DMS79 (cell line): ENCODE data around the gene WDR75.

Experiments used
- DNase-seq: peaks from one replicate; lab custom pipeline; 2025; lab: John Stamatoyannopoulos, UW

Gene WDR75

GRCh38 chr2:189500456-189501160 lies 59.3 kb downstream of the WDR75 start:
- no peak for DNase-seq

GRCh38 chr2:189501487-189501886 lies 60.2 kb downstream of the WDR75 start:
- DNase-seq = no peak

GRCh38 chr2:189502714-189503113 lies 61.4 kb downstream of the WDR75 start:
- no peak for DNase-seq

- DNase-seq = no peak
These were observed 63.0 kb downstream of the WDR75 start for GRCh38 chr2:189504238-189504637.

DNA sequence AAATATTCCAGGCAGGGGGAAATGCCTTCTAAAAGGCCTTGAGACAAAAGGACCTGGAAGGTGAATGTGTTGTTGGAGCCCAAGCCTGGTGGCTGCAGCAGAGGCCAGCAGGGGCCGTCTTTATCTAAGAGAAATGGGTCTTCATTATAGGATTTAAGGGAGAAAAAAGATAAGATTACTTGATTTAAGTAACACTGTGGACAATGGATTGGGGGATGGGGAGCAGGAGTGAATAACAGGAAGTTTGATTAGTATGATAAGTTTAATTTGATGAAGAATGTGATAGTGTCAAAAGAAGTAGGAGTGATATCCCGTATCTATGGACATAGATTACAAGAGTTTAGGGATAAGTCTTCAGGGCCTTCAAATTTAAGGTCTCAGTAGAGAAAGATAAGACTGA lies 64.2 kb downstream of the WDR75 start:
- no peak for DNase-seq

GRCh38 chr2:189506514-189506976 lies 65.3 kb downstream of the WDR75 start:
- no peak for DNase-seq

DNA sequence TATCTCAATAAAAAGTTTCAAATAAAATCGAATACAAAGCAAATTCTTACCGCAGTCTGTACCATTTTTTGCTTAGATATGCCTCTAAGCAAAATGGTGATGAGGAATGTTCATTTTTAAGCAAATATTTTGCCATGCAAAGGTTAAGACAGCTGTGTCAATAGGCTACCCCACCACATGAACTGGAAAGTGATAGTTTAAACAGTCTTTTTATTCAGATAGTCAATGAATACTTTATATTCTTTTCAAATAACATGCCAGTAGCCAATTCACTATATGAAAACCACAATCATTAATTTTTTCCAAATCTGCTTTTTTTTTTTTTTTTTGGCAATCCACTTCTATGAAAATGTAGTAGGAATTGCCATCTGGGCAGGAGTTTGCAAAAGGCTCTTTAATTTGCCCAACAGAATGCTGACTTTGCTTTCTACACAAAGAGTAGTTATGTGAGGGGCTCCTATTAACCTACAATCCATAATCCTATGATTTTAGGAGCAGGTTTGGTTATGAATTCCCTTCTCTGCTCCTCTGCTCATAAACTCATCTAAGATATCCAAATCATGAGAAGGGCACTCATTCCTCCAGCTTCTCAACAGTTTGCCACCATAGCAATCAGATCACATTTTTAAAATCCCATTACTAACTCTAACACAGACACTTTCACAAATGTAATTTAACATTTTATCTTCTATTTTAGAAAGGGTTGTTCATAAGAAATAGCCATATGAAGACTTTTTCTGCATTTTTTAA lies 70.1 kb downstream of the WDR75 start:
- DNase-seq = no peak

DNA sequence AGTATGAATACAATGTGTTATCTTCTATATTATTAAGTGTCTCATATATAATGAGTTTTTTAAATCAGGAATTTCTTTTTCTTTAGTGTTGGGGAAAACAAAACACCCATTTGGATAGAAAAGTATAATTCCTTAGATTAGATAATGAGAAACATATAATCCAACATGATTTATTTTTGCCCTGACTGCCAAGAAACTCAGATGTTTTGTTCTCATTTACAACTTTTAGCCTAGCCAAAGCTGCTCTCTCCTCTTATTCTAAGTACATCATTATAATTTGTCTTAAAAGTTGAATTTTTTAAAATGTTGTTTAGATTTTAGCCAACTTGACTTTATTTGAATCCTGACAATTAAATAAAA lies 70.7 kb downstream of the WDR75 start:
- DNase-seq = no peak

GRCh38 chr2:189512879-189513278 lies 71.6 kb downstream of the WDR75 start:
- no peak for DNase-seq

- no peak for DNase-seq
These were observed 72.8 kb downstream of the WDR75 start for GRCh38 chr2:189514104-189514503.

DNA sequence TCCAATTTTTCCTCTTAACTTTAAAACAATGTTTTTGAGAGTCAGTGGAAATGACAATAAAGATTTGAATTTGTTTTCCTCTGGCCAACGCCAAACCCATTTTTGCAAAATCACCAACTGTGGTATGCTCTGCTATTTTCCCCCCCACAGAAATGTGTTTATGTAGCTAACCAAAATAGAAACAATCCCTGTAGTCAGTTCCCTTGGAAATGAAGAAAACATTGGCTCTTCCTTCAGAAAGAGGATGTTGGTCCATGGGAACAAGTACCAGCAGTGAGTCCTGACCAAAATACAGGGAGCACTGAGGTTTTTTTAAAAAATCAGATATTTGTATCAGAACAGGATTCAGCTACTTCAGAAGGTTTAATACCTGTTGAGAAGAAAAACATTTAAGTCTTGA lies 74.0 kb downstream of the WDR75 start:
- no peak for DNase-seq

GRCh38 chr2:189516546-189516945 lies 75.3 kb downstream of the WDR75 start:
- no peak for DNase-seq

DNA sequence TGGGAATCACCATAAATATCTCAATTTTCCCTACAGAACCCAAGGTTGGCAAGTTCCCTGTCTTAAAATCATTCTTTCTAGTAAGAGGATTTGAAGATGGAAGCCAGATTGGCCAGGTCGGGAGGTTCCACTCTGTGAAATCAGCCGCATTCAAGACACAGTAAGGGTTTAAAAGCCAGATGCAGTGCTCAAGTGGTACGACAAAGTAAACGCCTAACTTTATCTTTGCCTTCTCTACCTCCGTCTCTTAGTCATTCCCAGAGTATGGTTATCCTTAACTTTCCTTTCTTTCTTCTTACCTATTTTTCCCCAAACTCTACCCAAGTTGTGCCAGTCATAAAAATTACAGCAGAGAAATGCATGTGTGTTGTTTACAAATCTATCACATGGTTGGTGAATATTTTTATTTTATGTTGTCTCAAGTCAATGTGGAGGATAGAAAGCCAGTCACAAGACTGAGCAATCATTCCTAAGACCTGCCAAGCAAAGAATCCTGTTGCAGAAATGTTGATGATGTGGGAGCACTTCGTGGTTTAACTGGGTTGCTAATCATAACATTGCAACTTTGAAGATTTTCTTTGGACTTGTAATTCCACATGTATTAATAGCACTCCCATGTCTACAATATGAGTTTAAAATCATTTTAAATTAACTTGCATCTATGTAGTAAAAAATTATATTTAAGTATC lies 76.7 kb downstream of the WDR75 start:
- DNase-seq = no peak

GRCh38 chr2:189519631-189520387 lies 78.5 kb downstream of the WDR75 start:
- no peak for DNase-seq

DNA sequence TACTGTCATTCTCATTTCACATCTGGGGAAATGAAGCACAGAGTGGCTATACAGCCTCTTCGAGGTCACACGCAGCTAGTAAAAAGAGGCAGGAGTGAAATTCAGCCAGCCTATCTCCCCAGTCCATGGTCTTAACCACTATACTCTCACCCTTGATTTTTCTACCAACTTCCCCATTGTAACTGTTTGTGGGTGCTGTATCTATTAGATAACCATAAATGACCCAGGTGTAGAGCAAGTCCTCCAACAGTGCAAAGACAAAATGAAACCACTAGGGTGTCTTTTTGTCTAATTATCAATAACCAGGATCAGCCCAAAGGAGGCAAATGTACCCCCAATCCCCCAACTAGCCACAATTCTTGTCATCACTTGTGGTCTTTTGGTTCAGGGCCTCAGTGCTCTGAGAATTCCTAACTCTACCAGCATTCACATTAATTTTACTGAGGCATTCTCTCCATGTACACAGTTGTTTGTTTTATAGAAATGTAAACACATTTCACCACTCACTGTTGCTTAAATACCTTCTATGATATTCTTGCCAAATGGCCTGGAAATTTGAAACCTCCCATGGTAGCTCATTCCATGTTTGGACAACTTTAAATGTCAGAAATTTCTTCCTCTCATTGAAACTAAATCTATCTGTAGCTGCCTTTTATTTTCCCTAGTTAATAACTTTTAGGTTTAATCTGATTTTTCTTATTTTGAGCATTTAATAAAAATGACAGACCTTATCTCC lies 80.6 kb downstream of the WDR75 start:
- no peak for DNase-seq

DNA sequence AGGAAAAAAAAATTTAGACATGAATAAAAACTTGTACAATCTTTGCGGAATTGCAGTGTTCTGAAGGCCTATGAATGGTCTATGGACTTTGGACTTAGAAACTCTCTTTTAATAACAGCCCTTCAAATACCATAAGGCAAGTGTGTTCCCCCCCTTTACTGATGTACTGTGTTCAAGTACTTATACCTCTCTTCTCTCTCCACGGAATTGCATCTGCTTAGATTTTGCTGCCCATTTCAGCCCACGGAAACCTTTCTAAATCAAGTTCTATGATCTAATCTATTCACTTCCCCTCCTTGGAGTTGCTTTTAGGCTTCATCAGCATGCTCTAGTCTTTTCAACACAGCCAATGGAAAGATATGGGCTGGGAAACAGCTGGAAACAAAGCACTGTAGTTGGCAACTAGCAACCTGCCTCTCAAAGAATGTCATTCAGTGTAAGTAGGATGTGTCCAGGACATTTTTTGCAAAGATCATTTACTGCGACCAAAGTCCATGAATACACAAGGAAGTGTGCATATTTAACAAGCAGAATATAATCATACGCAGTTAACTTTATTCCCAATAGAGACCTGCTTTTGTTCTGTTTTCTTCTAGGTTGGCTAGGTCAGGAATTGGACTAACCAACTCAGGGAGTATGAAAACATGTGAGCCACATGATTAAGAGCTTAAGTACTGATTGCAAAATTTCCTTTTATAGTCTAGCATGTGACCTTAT lies 81.3 kb downstream of the WDR75 start:
- no peak for DNase-seq

GRCh38 chr2:189524746-189525145 lies 83.5 kb downstream of the WDR75 start:
- no peak for DNase-seq
